HepG2 (cell line): Measurements from ENCODE around the gene KIRREL3. TPM values are rescaled to one million over a fixed set of nuclear protein-coding genes. Genes with fewer than 3 reads are reported as not detected.

Source experiments
- ATAC-seq: fragments of 200-7000 bp; cut with Tn5 transposase; 3 replicates; pipeline ENCODE4 v1.9.1; 2020; ENCODE audit warnings: mild to moderate bottlenecking, moderate library complexity
- BruUV-seq: library from RNA; stranded (reverse); fragments of 400-500 nt; replicated peaks from 2 replicates; lab custom pipeline; 2021; lab: Mats Ljungman, UMichigan
- CTCF ChIA-PET: fragments of 300-600 bp; formaldehyde crosslinking; extraction: SDS; loops from one replicate; lab custom pipeline; 2021; ENCODE audit warnings: low total read pairs, inconsistent platforms, low intra/inter-chr PET ratio; lab: Yijun Ruan, JAX
- POLR2A ChIA-PET: fragments of 350-600 bp; sonication (Branson Sonifier 250); formaldehyde crosslinking; loops from one replicate; lab custom pipeline; 2020; ENCODE audit warnings: antibody characterized with exemption, inconsistent platforms; lab: Yijun Ruan, JAX
- DNase-seq: peaks from one replicate; pipeline ENCODE4 v3.0.0-alpha.2; 2015; ENCODE audit warnings: low spot score
- FAIRE-seq: peaks from 3 replicates; lab custom pipeline; 2011; peaks lifted over from hg19 to GRCh38; lab: Jason Lieb, UNC
- H2AFZ ChIP-seq: one replicate; pipeline ENCODE4 v1.6.1; 2011; ENCODE audit warnings: low read length, inconsistent platforms
- H3K27ac ChIP-seq: fragments of 300-600 bp; 3 replicates; pipeline ENCODE4 v1.8.0; 2011; ENCODE audit warnings: mixed run types, mild to moderate bottlenecking, mixed read lengths, low read length, inconsistent platforms; ENCODE audit not compliant: insufficient read depth; ENCODE audit errors: extremely low read length
- H3K27me3 ChIP-seq, 2 experiments: fragments of 200-600 bp in 1 of 2; 2 replicates in 1 of 2; 3 replicates in 1 of 2; pipeline versions ENCODE4 v1.6.0 to v1.8.0; 2011; ENCODE audit warnings: low read length in 2 of 2, mild to moderate bottlenecking in 2 of 2, moderate library complexity in 2 of 2, inconsistent platforms in 1 of 2; ENCODE audit not compliant: insufficient read depth in 2 of 2, control insufficient read depth in 1 of 2
- H3K36me3 ChIP-seq, 2 experiments: fragments of 200-600 bp in 1 of 2; replicated peaks in 1 of 2; 2 replicates in 1 of 2; 3 replicates in 1 of 2; pipeline versions ENCODE4 v1.5.1 to v1.8.0; 2011; ENCODE audit warnings: low read length in 2 of 2, inconsistent platforms in 1 of 2; ENCODE audit not compliant: insufficient read depth in 2 of 2, control insufficient read depth in 1 of 2
- H3K4me1 ChIP-seq: 2 replicates; pipeline ENCODE4 v1.5.1; 2012; ENCODE audit warnings: low read length, inconsistent platforms; ENCODE audit not compliant: insufficient read depth
- H3K4me2 ChIP-seq: 2 replicates; pipeline ENCODE4 v1.6.0; 2011; ENCODE audit warnings: low read depth, low read length, inconsistent platforms
- H3K4me3 ChIP-seq, 3 experiments: fragments of 200-600 bp in 1 of 3; sonication (generic), shearing (Covaris generic) in 1 of 3; replicated peaks in 1 of 3; 2 replicates each; pipeline ENCODE4 v1.5.1; 2011 to 2016; ENCODE audit warnings: low read length in 3 of 3, inconsistent platforms in 2 of 3, low read depth in 2 of 3, mild to moderate bottlenecking in 2 of 3, control low read depth in 1 of 3, mixed read lengths in 1 of 3; ENCODE audit not compliant: insufficient read depth in 1 of 3
- H3K79me2 ChIP-seq: one replicate; pipeline ENCODE4 v1.6.1; 2011; ENCODE audit warnings: low read length, inconsistent platforms; ENCODE audit not compliant: insufficient read depth
- H3K9ac ChIP-seq: 2 replicates; pipeline ENCODE4 v1.6.0; 2011; ENCODE audit warnings: mild to moderate bottlenecking, low read depth, low read length, inconsistent platforms; ENCODE audit not compliant: insufficient read depth
- H3K9me3 ChIP-seq: 2 replicates; pipeline ENCODE4 v1.5.1; 2012; ENCODE audit warnings: mild to moderate bottlenecking, low read length
- H4K20me1 ChIP-seq: 2 replicates; pipeline ENCODE4 v1.6.0; 2011; ENCODE audit warnings: inconsistent platforms, mild to moderate bottlenecking, low read length, moderate library complexity; ENCODE audit not compliant: insufficient read depth
- ATF7 ChIP-seq, 2 experiments: fragments of 450-650 bp in 1 of 2; sonication (generic) in 1 of 2; formaldehyde crosslinking in 1 of 2; IDR thresholded peaks; 2 replicates each; pipeline versions ENCODE4 v1.4.0 to v1.6.1; 2016 to 2020; ENCODE audit warnings: antibody characterized with exemption in 1 of 2, mild to moderate bottlenecking in 1 of 2, missing genetic modification reagents in 1 of 2
- GATAD1 ChIP-seq: IDR thresholded peaks from 2 replicates; pipeline ENCODE4 v1.6.1; 2016; ENCODE audit warnings: missing genetic modification reagents, missing compliant biosample characterization
- HNRNPH1 ChIP-seq: fragments of 200-400 bp; formaldehyde crosslinking; optimal IDR thresholded peaks from 2 replicates; pipeline ENCODE3; 2017; ENCODE audit warnings: mild to moderate bottlenecking, low read depth, low read length
- HOXA3 ChIP-seq: sonication (generic); formaldehyde crosslinking; IDR thresholded peaks from 2 replicates; pipeline ENCODE4 v1.5.0; 2020; ENCODE audit warnings: missing genetic modification reagents
- IKZF1 ChIP-seq: fragments of 450-650 bp; IDR thresholded peaks from 2 replicates; pipeline ENCODE4 v1.7.1; 2016
- ISL2 ChIP-seq: sonication (generic); formaldehyde crosslinking; IDR thresholded peaks from 2 replicates; pipeline ENCODE4 v1.5.0; 2020; ENCODE audit warnings: missing genetic modification reagents
- JDP2 ChIP-seq: sonication (generic); formaldehyde crosslinking; IDR thresholded peaks from 2 replicates; pipeline ENCODE4 v1.8.1; 2022; ENCODE audit warnings: missing genetic modification reagents, borderline replicate concordance
- PHB2 ChIP-seq: fragments of 450-650 bp; IDR thresholded peaks from 2 replicates; pipeline ENCODE4 v1.6.1; 2018; ENCODE audit not compliant: partially characterized antibody
- SETDB1 ChIP-seq: sonication (generic); formaldehyde crosslinking; IDR thresholded peaks from 2 replicates; pipeline ENCODE4 v1.5.1; 2020; ENCODE audit warnings: missing genetic modification reagents, mild to moderate bottlenecking, borderline replicate concordance
- ZNF607 ChIP-seq: sonication (generic); formaldehyde crosslinking; IDR thresholded peaks from 2 replicates; pipeline ENCODE4 v1.5.1; 2020; ENCODE audit warnings: missing genetic modification reagents, mild to moderate bottlenecking, borderline replicate concordance
- WGBS: methylation state at CpG from one replicate; pipeline ENCODE4 v1.1.6; 2017; ENCODE audit warnings: low lambda C conversion rate; 5-methylcytosine and 5-hydroxymethylcytosine counted together
- in situ Hi-C: cut with HindIII; loops from 2 replicates; pipeline ENCODE4 v1.10.0; 2017; ENCODE audit warnings: low pct_unique_long_range_greater_than_20kb; ENCODE audit not compliant: extremely low pct_ligation_motif_present
- intact Hi-C: fragments of 100-400 bp; cut with micrococcal nuclease; formaldehyde crosslinking; loops from one replicate; pipeline ENCODE4 v1.10.0; 2022; ENCODE audit not compliant: unreplicated experiment
- polyA plus RNA-seq, 8 experiments: library from polyadenylated mRNA; depleted of rRNA in 3 of 8; stranded (reverse) in 7 of 8; unstranded in 1 of 8; fragments of >200 nt; fragmentation: Illumina TruSeq in 4 of 8; extraction: Trizol in 4 of 8; gene quantifications; 2 replicates each; pipeline versions ENCODE4 v1.2.1 to v1.2.3, GENCODE V29; 2011 to 2016; ENCODE audit warnings: low read depth in 4 of 8, missing spikeins in 1 of 8, mixed read lengths in 1 of 8; ENCODE audit not compliant: insufficient read depth in 1 of 8
- total RNA-seq, 5 experiments: library from RNA; depleted of rRNA; stranded (reverse); fragments of >200 nt; fragmentation: Illumina TruSeq; extraction: Trizol; gene quantifications; 2 replicates each; pipeline ENCODE4 v1.2.3, GENCODE V29; 2016; ENCODE audit warnings: low read depth in 1 of 5
- TF ChIP-seq, protein P1 (sequence below): sonication (generic); formaldehyde crosslinking; IDR thresholded peaks from 2 replicates; pipeline ENCODE4 v1.5.1; 2020; ENCODE audit warnings: missing genetic modification reagents, mild to moderate bottlenecking, borderline replicate concordance
- TF ChIP-seq, protein P2 (sequence below): IDR thresholded peaks from 2 replicates; pipeline ENCODE4 v1.6.1; 2012; ENCODE audit warnings: inconsistent platforms
- TF ChIP-seq, protein P3 (sequence below): sonication (generic); formaldehyde crosslinking; IDR thresholded peaks from 2 replicates; pipeline ENCODE4 v1.8.0; 2022; ENCODE audit warnings: missing genetic modification reagents, mild to moderate bottlenecking, moderate library complexity, borderline replicate concordance
- TF ChIP-seq, protein P4 (sequence below): sonication (generic); formaldehyde crosslinking; IDR thresholded peaks from 2 replicates; pipeline ENCODE4 v1.8.0; 2022; ENCODE audit warnings: missing genetic modification reagents, low read depth, mild to moderate bottlenecking, borderline replicate concordance

Gene KIRREL3
- total and polyA plus RNA-seq, 2 of the 13 experiments (the other 11 are each of a cell fraction or from before 2014, with no cell fraction given) = not detected

DNA sequence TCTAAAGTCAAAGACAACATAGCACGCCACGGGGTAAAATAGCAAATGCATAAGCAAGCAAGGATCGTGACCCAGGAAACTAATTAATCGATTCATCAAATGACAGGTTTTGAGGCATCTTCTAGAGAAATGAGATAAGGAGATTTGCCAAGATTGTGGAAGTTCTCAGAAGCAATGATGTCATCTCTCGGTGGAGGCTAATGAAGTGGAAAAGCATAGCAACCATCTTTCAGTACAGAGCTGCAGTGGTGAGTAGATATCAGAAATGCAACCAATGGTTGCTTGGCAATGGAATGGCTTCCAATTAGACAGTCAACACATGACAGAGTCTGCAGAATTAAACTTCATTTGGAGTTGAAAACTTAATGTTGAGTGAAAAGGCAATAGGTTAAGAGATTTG lies 116.0 kb downstream of the KIRREL3 start:
- no peak overlapping the region for H2AFZ ChIP-seq
- TF ChIP-seq, protein P1, sequence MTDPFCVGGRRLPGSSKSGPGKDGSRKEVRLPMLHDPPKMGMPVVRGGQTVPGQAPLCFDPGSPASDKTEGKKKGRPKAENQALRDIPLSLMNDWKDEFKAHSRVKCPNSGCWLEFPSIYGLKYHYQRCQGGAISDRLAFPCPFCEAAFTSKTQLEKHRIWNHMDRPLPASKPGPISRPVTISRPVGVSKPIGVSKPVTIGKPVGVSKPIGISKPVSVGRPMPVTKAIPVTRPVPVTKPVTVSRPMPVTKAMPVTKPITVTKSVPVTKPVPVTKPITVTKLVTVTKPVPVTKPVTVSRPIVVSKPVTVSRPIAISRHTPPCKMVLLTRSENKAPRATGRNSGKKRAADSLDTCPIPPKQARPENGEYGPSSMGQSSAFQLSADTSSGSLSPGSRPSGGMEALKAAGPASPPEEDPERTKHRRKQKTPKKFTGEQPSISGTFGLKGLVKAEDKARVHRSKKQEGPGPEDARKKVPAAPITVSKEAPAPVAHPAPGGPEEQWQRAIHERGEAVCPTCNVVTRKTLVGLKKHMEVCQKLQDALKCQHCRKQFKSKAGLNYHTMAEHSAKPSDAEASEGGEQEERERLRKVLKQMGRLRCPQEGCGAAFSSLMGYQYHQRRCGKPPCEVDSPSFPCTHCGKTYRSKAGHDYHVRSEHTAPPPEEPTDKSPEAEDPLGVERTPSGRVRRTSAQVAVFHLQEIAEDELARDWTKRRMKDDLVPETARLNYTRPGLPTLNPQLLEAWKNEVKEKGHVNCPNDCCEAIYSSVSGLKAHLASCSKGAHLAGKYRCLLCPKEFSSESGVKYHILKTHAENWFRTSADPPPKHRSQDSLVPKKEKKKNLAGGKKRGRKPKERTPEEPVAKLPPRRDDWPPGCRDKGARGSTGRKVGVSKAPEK (CRISPR knock-in tag) = no peak
- TF ChIP-seq ATF7 (IDR thresholded peaks at IDR 0.05) = peak; percentile 79
- no peak for TF ChIP-seq ATF7 (CRISPR knock-in tag; IDR thresholded peaks at IDR 0.05)
- 14% methylated on average over 5 of the region's 5 CpGs for WGBS
- H3K4me3 ChIP-seq = no peak overlapping the region
- no peak overlapping the region for H3K9ac ChIP-seq
- no peaks in the 10 kb centered on the region for H3K79me2 ChIP-seq
- no peak overlapping the region for H3K4me2 ChIP-seq
- no peaks in the 10 kb centered on the region for H3K4me1 ChIP-seq
- H3K27me3 ChIP-seq = 0 out of 5 replicates have a peak, but pooled peaks cover 0 to 1% of the 10 kb centered on the region in 2 experiments
- in situ Hi-C loops = no loop called here
- ChIA-PET POLR2A (no interaction called here), CTCF (no interaction called here)
- no TSS peak for BruUV-seq
- ATAC-seq (no peak), DNase-seq (no peak), FAIRE-seq (no peak)
- intact Hi-C loops = no loop called here
- no peaks in the 10 kb centered on the region for H3K36me3 ChIP-seq
- no peaks in the 10 kb centered on the region for H3K9me3 ChIP-seq
- H4K20me1 ChIP-seq = no peaks in the 10 kb centered on the region
- H3K27ac ChIP-seq = no peak overlapping the region

DNA sequence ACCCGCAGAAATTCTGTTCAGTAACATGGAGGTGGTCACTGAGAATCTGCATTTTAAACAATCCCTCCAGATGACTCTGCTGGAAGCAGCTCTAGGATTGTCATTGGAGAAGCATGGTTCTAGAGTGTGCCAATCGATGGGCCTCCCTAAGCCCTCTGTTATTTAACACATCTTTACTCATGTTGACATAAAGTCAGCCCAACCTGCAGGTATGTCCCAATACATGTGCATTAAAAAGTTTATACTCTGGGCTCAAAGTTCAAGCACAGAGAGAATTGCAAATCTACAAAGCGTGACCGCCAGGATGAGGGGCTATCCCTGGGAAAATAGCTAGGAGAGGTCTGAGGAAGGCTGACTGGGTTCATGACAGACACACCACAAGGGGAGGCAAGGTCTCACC lies 116.4 kb downstream of the KIRREL3 start:
- Histone ChIP-seq H3K9me3 (no peaks in the 10 kb centered on the region), H3K4me3 (no peak overlapping the region), H2AFZ (no peak overlapping the region), H4K20me1 (no peaks in the 10 kb centered on the region), H3K4me2 (no peak overlapping the region), H3K27ac (no peak overlapping the region), H3K9ac (no peak overlapping the region), H3K36me3 (no peaks in the 10 kb centered on the region), H3K79me2 (no peaks in the 10 kb centered on the region), H3K4me1 (no peaks in the 10 kb centered on the region), H3K27me3 (0 out of 5 replicates have a peak, but pooled peaks cover 0 to 3% of the 10 kb centered on the region in 2 experiments)
- intact Hi-C loops (no loop called here), in situ Hi-C loops (no loop called here)
- FAIRE-seq = no peak
- ChIA-PET POLR2A (no interaction called here), CTCF (no interaction called here)
- peak; percentile 58 for DNase-seq
- peak; percentile 62 for ATAC-seq
- 27% methylated on average over 4 of the region's 4 CpGs for WGBS
- BruUV-seq = no TSS peak
- TF ChIP-seq HNRNPH1 = no peak
- TF ChIP-seq SETDB1 (CRISPR knock-in tag) = no peak
- TF ChIP-seq, protein P2, sequence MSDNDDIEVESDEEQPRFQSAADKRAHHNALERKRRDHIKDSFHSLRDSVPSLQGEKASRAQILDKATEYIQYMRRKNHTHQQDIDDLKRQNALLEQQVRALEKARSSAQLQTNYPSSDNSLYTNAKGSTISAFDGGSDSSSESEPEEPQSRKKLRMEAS = no peak
- TF ChIP-seq ZNF607 (CRISPR knock-in tag) = no peak
- no peak for TF ChIP-seq ISL2 (CRISPR knock-in tag)
- TF ChIP-seq GATAD1 (CRISPR knock-in tag) = no peak
- TF ChIP-seq, protein P3, sequence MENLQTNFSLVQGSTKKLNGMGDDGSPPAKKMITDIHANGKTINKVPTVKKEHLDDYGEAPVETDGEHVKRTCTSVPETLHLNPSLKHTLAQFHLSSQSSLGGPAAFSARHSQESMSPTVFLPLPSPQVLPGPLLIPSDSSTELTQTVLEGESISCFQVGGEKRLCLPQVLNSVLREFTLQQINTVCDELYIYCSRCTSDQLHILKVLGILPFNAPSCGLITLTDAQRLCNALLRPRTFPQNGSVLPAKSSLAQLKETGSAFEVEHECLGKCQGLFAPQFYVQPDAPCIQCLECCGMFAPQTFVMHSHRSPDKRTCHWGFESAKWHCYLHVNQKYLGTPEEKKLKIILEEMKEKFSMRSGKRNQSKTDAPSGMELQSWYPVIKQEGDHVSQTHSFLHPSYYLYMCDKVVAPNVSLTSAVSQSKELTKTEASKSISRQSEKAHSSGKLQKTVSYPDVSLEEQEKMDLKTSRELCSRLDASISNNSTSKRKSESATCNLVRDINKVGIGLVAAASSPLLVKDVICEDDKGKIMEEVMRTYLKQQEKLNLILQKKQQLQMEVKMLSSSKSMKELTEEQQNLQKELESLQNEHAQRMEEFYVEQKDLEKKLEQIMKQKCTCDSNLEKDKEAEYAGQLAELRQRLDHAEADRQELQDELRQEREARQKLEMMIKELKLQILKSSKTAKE (CRISPR knock-in tag) = no peak
- TF ChIP-seq IKZF1 = no peak
- no peak for TF ChIP-seq PHB2
- TF ChIP-seq, protein P4, sequence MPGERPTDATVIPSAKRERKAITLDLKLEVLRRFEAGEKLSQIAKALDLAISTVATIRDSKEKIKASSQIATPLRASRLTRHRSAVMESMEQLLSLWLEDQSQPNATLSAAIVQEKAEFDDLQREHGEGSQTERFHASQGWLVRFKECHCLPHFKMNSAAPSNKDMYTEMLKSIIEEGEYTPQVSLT (CRISPR knock-in tag) = no peak
- no peak for TF ChIP-seq JDP2
- TF ChIP-seq HOXA3 (CRISPR knock-in tag) = no peak
